HG02588 (cell line): Measurements from ENCODE around the gene NCL.

Experiments used
- ATAC-seq: cut with Tn5 transposase; IDR thresholded peaks from one replicate; pipeline ENCODE4 v1.9.1; 2021; ENCODE audit warnings: mild to moderate bottlenecking, moderate library complexity; ENCODE audit not compliant: unreplicated experiment

Gene NCL, protein sequence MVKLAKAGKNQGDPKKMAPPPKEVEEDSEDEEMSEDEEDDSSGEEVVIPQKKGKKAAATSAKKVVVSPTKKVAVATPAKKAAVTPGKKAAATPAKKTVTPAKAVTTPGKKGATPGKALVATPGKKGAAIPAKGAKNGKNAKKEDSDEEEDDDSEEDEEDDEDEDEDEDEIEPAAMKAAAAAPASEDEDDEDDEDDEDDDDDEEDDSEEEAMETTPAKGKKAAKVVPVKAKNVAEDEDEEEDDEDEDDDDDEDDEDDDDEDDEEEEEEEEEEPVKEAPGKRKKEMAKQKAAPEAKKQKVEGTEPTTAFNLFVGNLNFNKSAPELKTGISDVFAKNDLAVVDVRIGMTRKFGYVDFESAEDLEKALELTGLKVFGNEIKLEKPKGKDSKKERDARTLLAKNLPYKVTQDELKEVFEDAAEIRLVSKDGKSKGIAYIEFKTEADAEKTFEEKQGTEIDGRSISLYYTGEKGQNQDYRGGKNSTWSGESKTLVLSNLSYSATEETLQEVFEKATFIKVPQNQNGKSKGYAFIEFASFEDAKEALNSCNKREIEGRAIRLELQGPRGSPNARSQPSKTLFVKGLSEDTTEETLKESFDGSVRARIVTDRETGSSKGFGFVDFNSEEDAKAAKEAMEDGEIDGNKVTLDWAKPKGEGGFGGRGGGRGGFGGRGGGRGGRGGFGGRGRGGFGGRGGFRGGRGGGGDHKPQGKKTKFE

DNA sequence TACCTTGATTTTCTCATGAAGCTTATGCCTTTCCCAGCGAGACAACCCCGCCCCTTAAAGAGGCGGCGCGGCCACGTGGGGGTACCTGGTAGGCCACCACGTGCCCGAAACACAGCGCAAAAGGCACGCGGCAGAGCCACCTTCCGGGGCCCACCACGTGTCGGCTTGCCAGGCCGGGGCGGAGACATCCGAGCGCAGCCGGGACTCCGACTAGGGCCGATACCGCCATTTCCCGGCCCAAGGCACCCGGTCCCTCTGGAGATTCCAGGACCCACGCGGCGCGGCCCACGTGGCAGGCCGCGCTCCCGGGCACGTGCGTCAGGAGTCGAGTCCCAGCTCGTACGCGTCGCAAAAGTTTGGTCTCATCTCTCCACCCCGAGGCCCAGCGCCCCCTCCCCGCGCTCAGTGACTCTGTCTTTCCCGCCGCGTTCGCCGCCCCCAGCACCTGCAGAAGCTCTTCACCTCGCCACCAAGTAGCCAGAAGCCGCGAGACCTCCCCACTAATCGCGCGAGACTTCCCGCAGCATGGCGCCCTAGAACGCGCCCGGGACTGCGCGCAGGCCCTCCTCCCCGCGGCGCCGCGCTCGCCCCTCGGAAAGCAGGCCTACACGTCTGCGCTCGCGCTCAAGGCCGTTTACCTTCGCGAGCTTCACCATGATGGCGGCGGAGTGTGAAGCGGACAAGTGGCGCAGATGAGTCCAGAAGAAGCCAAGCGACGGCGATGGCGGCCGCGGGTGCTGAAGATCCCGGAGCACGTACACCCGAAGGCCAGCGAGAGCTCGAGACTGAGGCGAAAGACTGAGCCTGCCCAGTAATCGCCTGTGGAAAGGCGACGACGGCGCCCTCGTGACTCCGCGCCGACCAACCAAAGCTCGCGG is at the start of gene NCL:
NCL (minus strand) TSS at position 787 of the 878 bp plus-strand sequence; CDS start at position 656, 131 bp downstream.
- peak; percentile 89 for ATAC-seq

DNA sequence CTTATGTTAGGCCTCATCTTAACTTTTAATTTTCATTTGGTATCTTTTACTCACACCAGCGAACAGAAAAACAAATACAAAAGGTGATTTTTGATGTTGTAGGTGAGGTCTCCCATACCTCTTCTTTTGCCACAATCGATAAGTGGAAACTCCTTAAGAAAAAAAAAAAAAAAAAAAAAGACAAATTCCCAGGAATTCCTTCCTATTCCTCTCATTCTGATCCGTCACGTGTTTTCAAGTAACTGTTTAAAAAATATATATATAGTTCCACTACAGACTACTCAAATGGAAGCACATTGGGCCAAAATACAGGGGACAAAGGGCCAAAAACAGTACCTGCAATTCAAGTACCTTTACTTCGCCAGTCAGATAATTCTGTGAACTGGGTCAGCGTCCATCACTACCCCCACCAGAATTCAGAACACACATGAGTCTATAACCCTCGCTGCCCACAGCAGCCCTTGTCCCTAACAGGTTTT is 49.5 kb upstream of the NCL start:
- ATAC-seq, result no peak

DNA sequence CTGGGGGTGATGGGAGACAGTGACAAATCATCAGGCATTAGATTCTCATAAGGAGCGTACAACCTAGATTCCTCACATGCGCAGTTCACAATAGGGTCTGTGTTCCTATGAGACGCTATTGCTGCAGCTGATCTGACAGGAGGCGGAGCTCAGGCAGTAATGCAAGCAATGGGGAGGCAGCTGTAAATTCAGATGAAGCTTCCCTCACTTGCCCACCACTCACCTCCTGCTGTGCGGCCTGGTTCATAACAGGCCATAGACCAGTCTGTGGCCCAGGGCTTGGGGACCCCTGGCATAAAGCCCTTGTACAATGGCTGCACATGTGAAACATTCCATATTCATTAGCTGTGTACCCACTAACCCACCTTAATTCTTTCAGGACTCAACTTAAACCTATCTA is 47.9 kb upstream of the NCL start:
- no peak for ATAC-seq

DNA sequence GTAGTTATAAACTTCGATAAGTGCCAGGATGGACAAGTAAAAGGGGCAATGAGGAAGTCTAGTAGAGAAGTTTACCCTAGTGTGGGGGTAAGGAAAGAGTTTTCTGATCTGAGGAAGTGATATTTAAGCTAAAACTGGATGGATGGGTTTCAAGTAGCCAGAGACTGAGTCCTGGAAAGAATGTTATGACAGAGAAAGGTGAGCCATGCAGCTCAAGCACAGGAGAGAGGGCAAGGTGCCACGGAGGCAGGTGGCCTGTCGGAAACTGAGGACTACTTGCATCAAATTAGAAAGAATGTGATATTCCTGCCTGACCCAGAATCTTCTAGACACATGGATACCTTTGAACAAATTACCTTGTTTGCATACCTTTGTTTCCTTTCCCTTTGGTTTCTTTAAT is 39.5 kb upstream of the NCL start:
- no peak for ATAC-seq

DNA sequence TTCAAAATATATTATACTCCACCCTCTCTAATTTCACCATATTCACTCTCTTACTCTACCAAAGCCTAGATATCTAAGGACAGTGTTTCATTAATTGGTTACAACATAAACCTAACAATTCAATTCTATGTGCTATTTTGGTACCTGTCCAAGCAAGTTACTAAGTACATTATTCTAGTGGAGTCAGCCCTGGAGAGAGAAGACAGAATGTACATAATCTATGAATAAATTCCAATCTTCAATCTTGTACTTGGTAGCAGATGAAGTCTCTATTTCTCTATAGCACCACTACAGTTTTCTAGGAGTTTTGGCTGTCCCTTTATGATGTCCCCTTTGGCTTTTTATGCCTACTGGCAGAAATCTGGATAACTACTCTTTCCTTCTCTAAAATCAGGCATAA is 38.3 kb upstream of the NCL start:
- no peak for ATAC-seq

DNA sequence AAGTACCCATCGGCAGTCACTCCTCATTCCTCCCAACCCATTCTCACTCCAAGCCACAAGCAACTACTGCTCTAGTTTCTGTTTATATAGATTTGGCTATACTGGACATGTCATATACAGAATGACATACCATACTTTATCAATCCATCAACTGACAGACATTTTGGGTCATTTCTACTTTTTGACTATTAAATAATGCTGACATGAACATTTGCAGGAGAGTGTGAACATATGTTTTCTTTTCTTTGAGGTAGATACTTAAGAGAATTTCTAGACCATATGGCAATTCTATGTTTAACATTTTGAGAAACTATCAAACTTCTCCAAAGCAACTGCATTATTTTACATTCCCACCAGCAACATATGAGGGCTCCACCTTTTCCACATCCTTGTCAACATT is 33.4 kb upstream of the NCL start:
- no peak for ATAC-seq

DNA sequence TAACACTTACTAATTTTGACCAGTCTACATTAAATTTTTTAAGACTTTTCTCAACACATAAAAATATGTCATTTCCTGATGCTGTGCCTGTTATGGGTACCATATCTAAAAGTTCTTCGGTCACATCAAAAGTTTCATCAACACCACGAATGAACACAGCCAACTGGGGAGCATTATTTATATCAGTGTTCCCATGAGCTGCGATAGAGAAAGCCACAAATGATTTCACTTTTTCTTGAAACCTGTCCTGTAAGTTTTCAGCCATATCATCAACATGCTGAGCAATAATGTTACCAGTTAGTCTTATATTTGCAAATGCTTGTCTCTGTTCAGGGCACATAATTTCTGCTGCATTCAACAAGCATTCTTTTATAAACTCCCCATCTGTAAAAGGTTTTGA is 30.4 kb upstream of the NCL start:
- no peak for ATAC-seq

DNA sequence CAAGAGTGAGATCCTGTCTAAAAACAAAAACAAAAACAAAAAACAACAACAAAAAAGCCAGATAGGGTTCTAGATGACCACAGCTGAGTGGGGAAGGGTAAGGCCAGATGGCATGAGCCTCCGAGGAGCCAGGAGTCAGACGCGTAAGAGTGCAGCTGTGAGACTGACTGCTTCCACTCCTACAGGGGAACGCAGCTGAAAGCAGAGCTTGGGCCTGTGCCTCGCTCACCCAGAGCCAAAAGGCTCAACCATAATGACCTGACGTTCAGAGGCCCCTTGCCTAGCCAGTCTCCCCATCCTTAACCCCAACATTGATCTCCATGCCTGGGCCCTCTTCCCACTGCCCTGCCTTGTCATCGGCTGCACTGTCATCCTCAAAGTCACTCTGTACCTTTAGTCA is 26.5 kb upstream of the NCL start:
- no peak for ATAC-seq

DNA sequence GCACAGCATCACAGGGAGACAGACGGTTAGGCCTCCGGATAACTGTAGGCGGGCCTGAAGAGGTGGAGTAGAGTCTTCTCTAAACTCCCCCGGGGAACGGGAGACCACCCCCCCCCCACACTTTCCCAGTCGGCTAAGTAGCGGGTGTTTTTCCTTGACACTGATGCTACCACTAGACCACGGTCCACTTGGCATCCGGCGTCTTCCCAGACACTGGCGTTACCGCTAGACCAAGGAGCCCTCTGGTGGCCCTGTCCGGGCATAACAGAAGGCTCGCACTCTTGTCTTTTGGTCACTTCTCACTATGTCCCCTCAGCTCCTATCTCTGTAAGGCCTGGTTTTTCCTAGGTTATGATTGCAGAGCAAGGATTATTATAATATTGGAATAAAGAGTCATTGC is 25.7 kb upstream of the NCL start:
- no peak for ATAC-seq

DNA sequence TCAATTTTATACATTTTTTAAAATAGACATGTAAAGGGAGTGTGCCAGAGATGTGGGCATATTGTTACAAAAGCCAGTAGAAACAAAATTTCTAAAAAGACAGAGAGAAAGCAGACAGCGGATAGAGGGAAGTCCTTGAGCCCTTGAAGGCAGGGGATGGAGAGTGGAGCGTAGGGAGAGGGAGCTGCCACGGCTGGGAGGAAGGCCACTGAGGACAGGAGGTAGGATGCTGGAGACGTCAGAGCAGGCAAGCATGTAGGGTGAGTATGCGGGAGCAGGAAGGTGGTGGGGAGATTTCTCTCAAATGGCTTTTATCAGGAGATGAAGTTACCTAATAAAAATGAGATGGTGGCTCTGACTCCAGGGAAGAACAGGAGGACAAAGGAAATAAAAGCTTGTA is 24.0 kb upstream of the NCL start:
- no peak for ATAC-seq

DNA sequence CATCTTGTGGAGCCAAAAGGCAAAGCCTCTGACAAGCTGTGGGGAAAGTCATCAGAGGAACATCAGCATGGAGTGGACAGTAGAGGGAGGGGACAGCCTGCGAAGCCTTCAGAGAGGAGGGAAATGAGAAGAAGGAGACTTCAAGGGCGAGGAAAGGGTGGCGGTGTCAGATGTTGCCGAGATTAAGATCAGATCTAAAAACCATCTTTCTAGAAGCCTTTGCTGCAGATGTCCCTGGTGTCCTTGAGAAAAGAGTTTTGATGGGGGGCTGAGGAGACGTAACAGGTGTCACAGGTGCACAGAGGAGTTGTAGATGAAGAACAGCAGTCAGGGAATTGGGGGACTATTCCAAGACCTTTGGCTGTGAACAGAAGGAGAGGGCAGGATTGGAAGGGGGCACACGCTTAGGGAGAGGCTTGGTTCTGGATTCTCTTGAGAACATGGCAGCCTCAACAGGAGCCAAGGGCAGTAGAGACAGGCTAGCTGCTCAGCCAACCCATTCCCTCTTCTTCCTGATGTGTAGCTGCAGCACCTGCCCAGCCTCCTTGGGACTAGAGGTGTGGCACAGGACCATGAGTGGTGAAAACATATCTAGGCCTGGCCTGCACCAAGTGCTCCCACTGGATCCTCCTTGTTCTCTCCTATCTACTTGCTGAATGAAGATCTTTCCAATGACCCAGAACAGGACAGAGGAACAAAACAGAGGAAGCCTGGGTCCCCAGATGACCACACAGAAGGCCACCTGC is 22.7 kb upstream of the NCL start:
- ATAC-seq, result no peak

DNA sequence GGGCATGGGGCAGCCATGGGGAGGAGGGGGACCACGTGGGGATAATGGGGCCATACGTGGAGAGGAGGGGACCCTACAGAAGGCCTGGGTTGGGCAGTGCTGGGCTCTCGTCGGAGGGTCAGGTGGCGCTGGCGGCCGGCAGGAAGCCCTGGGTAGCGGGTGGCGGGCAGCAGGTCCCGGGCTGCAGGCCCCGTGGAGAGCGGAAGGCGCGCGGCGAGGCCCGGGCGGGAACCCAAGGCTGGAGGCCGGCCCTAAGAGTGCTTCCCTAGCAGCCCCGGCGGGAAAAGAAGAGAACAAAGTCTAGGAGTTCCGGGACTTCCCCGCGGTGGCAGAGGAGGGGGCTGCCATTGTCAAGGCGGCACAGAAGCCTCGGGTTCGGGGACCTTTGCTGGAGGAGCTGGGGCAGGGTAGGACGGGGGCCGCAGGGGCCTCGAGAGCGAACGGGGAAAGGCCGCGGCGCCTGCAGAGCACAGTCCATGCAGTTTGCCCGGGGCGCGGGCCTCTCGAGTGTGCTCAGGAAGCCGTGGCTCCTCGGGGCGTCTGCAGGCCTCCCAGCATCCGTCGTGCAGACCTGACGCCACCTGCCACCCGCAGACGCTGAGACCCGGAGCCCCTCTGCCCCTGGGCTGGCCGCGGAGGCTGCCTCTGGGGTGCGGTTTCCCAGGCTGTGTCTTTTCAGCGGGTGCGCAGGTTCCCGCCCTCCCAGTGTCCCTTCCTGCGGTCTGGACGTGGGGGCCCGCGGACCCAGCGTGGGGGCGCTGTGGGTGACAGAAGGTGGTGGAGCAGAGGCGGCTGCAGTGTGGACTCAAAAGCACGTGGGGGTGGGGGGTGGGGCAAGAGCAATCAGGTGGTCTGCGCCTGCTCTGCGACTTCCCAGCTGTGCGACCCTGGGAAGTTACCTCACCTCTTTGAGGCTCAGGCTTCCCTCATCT is 19.4 kb upstream of the NCL start:
- ATAC-seq, result no peak

DNA sequence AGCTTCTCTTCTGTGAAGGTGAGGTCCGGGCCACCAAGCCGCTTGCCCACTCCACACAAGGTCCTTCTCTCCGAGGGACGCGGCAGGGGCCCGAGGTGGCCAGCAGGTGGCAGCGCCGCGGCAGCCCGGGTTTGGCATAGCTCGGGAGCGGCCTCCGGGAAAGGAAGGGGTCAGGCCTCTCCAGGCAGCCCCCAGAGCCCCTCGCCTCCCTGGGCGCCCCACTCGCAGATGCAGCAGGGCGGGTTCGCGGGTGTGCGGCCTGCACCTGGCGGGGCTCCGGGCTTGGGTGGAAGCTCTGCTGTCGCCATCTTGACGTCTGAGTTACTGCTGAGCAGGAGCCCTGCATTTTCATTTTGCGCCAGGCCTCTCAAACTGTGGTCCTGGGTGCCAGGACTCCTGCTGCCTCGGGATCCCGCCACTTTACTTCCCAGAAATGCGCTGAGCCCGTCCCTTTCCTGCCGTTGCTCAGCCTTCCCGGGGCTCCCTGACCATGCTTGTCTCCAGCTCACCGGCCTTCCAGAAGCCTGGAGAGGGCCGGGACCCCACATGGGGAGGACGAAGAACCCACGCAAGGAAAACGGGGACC is 18.6 kb upstream of the NCL start:
- ATAC-seq, result peak; percentile 79

DNA sequence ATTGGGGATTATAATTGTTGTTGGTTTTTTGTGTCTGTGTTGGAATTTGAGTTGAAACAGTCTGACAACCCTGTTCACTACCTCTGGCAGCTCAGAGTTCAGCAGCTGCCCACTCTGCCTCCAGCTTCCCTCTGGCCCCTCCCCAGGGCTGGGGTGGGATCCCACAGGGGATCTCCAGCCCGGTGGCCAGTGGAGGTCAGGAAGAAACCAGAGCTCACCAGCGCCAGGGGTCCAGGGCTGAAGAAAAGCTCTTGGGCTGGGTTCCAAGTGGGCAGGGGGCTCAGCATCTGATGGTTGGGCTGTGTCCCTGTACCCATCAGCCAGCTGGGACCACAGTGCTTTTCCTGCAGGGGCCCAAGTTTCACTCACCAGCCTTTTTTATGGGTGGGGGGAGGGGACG is 16.5 kb upstream of the NCL start:
- no peak for ATAC-seq

DNA sequence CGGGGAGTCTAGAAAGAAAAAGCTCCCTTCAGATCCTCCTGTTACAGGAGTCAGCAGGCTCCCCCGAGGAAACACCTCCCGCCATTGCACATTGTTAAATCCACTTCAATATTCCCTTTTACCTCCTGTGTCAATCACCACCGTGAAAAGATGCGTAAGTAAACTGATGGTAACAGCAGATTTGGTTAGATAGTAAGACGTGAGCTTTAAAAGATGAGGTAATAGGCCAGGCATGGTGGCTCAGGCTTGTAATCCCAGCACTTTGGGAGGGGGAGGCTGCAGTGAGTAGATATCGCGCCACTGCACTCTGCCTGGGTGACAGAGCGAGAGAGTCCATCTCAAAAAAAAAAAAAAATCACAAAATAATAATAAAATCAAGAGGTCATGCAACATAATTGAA is 15.2 kb upstream of the NCL start:
- ATAC-seq, result no peak

DNA sequence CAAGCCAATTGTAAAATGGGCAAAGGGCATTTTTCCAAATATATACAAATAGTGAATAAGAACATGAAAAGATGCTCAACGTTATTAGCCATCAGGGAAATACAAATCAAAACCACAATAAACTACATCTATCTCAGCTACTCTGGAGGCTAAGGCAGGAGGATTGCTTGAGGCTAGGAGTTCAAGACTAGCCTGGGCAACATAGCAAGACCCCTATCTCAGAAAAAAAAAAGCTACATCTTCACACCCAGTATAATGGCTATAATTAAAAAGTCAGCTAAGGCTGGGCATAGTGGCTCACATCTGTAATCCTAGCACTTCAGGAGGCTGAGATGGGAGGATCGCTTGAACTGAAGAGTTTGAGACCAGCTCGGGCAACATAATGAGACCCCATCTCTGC is 12.6 kb upstream of the NCL start:
- no peak for ATAC-seq

DNA sequence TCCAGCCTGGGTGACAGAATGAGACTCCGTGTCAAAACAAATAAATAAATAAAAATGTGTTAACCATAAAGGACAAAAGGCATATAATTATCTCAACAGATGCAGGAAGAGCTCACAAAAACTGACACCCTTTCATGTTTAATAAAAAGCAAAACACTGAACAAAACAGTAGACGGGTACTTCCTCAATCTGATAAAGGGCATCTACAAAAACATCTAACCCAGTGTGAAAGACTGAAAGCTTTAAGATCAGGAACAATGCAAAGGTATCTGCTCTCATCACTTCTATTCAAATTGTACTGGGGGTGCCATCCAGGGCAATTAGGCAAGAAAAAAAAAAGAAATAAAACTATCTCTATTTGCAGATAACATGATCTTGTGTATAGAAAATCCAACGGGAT is 11.7 kb upstream of the NCL start:
- ATAC-seq, result no peak

DNA sequence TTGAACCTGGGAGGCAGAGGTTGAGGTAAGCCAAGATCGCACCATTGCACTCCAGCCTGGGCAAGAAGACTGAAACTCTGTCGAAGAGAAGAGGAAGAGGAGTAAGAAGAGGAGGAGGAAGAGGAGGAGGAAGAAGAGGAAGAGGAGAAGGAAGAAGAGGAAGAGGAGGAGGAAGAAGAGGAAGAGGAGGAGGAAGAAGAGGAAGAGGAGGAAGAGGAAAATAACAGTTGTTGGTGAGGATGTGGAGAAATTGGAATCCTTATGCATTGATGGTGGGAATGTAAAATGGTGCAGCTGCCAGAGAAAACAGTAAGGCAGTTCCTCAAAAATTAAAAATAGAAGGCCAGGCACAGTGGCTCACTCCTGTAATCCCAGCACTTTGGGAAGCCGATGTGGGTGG is 8.5 kb upstream of the NCL start:
- no peak for ATAC-seq

DNA sequence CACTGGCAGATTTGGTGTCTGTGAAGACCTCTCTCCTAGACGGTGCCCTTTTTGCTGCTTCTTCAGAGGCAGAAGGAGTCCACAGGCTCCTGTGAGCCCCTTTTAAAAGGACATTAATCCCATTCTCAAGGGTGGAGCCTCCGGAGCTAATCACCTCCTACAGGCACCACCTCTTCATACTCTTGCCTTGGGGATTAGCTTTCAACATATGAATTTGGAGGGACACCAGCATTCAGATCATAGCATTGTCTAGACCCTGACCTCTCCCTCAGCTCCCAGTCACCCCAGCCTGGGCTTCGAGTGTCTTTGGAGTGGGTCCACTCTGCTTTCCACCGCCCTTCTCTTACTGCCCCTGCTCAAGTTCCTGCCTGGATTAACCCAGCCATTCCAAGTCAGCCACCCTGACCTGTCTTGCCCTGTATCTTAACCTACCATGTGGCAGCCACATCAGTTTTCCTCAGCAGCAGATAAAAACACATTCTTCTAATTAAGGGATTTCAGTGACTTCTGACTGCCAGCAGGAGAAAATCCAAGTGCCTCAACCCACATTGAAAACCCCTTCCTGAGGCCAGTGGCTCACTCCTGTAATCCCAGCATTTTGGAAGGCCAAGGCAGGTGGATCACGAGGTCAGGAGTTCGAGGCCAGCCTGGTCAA is 6.1 kb upstream of the NCL start:
- no peak for ATAC-seq
